Measurements from ENCODE around the gene NFIA. TPM values are rescaled to one million over a fixed set of nuclear protein-coding genes. Genes with fewer than 3 reads are reported as not detected.
"Not testable (repeated sequence)": the region's sequence is repeated elsewhere in the genome, so short reads cannot be mapped to it uniquely, and the experiment has no call there.

NFIA gene
- polyA plus RNA-seq, 3 donors: 3.9 to 25.9 (median 18.2) TPM

DNA sequence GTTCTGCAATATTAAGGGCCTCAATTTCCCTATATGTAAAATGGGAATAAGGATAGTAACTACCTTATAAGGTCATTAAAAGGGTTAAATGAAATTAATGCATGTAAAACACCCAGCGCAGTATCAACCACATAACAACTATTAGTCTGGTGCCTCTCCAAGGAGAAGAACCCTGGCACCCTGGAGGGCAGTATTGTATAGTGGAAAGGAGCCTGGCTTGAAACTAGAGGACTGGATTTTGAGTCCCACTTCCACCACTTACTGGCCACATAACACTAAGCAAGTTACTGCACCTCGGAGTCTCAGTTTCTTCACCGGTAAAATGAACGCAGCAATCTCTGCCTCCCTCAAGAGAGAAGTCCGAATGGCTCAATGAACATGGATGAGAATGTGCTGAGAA is 385.5 kb downstream of the NFIA start:
- not testable (repeated sequence) for H3K27ac ChIP-seq (ENCODE audit: low read depth, low read length)
- 94 to 98% (median 97%) methylated on average over 5 of the region's 5 CpGs for WGBS, 3 donors

- H3K27ac ChIP-seq (ENCODE audit: low read depth, low read length): no peak overlapping the region
- 79 to 83% (median 83%) methylated on average over 1 of the region's 1 CpG for WGBS, 3 donors
Measured at GRCh38 chr1:61469365-61469764, 387.0 kb downstream of the NFIA start.

DNA sequence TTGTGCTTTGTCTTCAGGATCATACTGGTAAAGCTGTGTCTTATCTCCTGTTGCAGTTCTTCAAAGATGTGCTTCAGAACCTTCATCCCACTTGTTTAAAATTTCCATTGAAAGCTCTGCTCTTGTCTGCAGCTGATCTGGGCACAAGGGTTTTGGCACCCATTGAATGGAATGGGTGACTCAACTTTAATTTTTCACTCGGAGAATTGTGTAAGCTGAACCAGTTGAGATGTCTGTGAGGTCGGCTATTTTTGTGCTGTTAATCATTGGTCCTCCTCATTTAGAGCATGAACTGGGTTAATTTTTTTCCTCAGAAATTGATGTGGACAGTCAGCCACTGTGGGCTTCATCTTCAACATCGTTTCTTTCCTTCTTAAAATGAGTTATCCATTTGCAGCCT is 390.5 kb downstream of the NFIA start:
- WGBS, 3 donors: 40 to 54% (median 47%) methylated on average over 3 of the region's 3 CpGs
- no peak overlapping the region for H3K27ac ChIP-seq (ENCODE audit: low read depth, low read length)

GRCh38 chr1:61474269-61474817 is 392.0 kb downstream of the NFIA start:
- 77 to 83% (median 83%) methylated on average over 4 of the region's 4 CpGs for WGBS, 3 donors
- H3K27ac ChIP-seq (ENCODE audit: low read depth, low read length): no peak overlapping the region

GRCh38 chr1:61474963-61475362 is 392.6 kb downstream of the NFIA start:
- WGBS, 3 donors: 53 to 89% (median 86%) methylated on average over 3 of the region's 3 CpGs
- H3K27ac ChIP-seq (ENCODE audit: low read depth, low read length): no peak overlapping the region

DNA sequence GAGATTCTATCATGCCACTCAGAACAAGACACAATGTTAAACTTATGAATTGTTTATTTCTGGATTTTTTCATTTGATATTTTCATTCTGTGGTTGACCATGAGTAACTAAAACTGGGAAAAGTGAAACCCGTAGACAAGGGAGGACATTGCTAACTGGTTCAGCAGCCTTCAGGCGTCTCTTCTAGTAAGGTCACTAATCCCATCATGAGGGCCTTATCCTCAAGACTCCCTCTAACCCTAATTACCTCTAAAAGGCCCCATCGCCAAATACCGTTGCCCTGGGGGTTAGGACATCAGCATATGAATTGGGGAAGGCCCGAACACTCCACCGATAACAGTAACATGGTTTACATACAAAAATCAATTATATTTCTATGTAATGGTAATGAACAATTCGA is 394.9 kb downstream of the NFIA start:
- 81 to 91% (median 88%) methylated on average over 7 of the region's 7 CpGs for WGBS, 3 donors
- no peak overlapping the region for H3K27ac ChIP-seq (ENCODE audit: low read depth, low read length)

DNA sequence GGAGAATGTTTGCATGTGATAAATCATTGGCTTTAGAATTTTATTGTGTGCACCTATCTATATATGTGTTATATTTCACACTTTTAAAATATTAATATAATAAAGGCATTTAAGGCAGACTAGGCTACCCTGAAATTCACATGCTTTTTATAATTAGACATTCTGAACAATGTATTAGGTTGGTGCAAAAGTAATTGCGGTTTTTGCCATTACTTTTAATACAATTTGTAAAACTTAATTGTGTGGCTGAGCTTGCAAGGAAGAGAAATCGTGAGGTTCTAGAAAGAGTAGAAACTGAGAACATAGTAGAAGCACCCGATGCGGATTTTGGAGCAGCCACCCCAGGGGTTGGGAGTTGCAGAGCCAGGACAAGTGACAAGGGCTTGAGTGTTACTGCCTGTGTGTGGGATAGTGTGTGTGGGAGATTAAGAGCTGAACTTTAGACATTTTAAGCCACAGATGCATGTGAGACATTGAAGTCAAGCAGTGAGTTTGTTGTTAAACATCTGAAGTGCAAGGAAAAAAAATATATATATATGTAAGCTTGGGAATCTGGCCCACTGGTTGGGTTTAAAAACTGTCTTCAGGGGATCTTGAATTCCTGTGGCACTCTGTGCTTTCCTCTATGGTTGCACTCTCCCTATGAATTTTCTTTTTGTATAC is 398.0 kb downstream of the NFIA start:
- no peak overlapping the region for H3K27ac ChIP-seq (ENCODE audit: low read depth, low read length)
- 82 to 84% (median 83%) methylated on average over 4 of the region's 4 CpGs for WGBS, 3 donors

DNA sequence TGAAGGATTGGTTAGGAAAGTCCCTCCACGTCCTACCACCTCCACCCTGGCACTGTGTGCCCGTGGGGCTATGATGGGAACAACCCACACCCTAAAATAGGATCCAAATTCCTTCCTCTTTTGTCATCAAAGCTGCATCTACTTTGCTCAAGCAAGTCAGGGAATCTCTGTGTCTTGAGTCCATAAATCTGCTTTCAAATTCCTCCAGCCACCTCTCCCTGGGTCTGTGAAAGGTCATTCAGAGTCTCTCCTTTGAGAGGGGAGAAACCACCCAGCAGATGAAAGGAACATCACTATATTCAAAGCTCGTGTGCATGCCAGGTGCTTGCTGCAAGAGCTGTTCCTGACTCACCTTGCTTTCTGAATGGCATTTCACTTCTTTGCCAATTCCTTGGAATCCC is 399.0 kb downstream of the NFIA start:
- 36 to 65% (median 47%) methylated on average over 3 of the region's 3 CpGs for WGBS, 3 donors
- no peak overlapping the region for H3K27ac ChIP-seq (ENCODE audit: low read depth, low read length)

GRCh38 chr1:61482170-61482734 is 399.9 kb downstream of the NFIA start:
- WGBS, 3 donors: 47 to 70% (median 66%) methylated on average over 7 of the region's 7 CpGs
- H3K27ac ChIP-seq (ENCODE audit: low read depth, low read length): no peak overlapping the region

GRCh38 chr1:61486783-61487536 is 404.6 kb downstream of the NFIA start:
- H3K27ac ChIP-seq (ENCODE audit: low read depth, low read length): no peak overlapping the region
- WGBS, 3 donors: 71 to 75% (median 73%) methylated on average over 4 of the region's 4 CpGs

- no peak overlapping the region for H3K27ac ChIP-seq (ENCODE audit: low read depth, low read length)
- 54 to 68% (median 60%) methylated on average over 6 of the region's 6 CpGs for whole genome bisulfite sequencing, 3 donors
Measured at GRCh38 chr1:61487801-61488200, 405.4 kb downstream of the NFIA start.

DNA sequence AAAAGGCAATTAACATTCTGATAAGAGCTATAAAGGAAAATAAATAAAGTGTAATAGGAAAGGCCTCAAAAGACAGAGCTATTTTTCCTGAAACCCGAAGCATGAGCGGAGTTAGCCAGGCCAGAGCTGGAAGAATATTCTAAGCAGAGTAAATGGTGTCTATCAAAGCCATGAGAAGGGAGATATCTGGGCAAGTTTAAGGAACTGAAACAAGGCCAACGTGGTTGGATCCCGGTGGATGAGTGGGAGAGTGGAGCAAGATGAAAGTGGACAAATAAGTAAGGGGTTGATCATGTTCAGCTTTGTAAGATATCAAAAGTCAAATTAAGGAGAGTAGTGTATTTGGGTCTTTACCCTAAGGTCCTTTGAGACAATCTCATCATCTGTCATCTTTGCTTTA is 408.6 kb downstream of the NFIA start:
- WGBS, 3 donors: 50 to 78% (median 70%) methylated on average over 4 of the region's 4 CpGs
- H3K27ac ChIP-seq (ENCODE audit: low read depth, low read length): no peak overlapping the region

DNA sequence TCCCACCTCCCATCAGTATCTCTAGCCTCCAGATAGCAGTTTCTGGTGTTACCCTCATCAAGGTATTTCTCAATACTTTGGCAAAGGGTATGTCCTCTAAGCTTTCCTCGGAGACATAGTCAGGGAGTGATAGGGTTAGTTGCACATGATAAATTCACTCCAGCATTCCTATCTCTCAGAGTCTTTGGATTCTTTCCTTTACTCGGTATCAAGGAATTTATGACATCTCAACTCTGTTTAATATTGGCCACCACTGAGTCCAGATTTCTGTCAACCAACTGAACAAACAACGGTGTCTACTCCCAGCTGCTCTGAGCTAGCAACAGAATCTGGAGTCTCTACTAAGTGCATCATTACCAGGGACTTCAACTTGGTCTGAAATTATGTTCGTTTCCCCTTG is 409.1 kb downstream of the NFIA start:
- WGBS, 3 donors: 53 to 66% (median 54%) methylated on average over 4 of the region's 4 CpGs
- H3K27ac ChIP-seq (ENCODE audit: low read depth, low read length): no peak overlapping the region

- H3K27ac ChIP-seq (ENCODE audit: low read depth, low read length): no peak overlapping the region
- 85 to 92% (median 91%) methylated on average over 3 of the region's 3 CpGs for WGBS, 3 donors
Measured at GRCh38 chr1:61494000-61494399, 411.6 kb downstream of the NFIA start.

GRCh38 chr1:61496501-61496900 is 414.1 kb downstream of the NFIA start:
- WGBS, 3 donors: 55 to 67% (median 65%) methylated on average over 4 of the region's 4 CpGs

DNA sequence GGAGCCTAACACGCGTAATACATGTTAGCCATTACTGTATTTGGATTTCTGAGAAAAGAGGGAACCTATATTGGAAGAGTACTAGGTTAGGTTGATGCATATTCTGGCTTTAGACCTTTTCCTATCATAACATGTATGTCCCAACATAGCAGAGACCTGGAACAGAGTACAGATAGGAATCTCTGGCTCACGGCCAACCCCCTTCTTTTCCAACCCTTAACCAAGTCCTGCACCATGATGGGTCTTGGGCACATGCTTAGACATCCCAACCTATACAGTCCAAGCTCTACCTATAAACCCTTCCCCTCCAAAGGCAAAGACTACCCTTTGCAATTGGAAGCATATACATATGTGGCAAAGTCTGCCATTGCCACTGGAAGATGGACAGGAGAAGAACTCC is 414.7 kb downstream of the NFIA start:
- WGBS, 3 donors: 90 to 94% (median 92%) methylated on average over 3 of the region's 3 CpGs
- no peak overlapping the region for H3K27ac ChIP-seq (ENCODE audit: low read depth, low read length)

More at GRCh38 chr1:61496501-61496900, 414.1 kb downstream of the NFIA start:
- no peak overlapping the region for H3K27ac ChIP-seq (ENCODE audit: low read depth, low read length)

DNA sequence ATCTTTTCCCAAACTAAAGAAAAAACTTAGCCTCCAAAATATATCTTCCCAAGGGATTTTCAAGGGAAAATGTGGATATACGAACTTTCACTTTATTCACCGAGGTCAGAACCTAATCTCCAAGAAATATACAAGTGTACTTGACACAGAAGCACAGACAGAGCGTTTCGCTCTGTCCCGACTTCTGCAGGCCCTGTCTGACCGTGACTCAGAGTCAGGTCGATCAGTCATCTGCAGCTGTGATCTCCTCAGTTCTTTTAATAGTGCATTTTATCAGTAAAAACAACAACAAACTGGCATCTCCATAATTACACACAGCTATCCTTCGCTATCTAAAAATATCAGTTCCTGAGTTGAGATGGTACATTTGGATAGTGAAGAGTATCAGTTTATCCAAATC is 416.0 kb downstream of the NFIA start:
- WGBS, 3 donors: 84 to 88% (median 85%) methylated on average over 8 of the region's 8 CpGs

DNA sequence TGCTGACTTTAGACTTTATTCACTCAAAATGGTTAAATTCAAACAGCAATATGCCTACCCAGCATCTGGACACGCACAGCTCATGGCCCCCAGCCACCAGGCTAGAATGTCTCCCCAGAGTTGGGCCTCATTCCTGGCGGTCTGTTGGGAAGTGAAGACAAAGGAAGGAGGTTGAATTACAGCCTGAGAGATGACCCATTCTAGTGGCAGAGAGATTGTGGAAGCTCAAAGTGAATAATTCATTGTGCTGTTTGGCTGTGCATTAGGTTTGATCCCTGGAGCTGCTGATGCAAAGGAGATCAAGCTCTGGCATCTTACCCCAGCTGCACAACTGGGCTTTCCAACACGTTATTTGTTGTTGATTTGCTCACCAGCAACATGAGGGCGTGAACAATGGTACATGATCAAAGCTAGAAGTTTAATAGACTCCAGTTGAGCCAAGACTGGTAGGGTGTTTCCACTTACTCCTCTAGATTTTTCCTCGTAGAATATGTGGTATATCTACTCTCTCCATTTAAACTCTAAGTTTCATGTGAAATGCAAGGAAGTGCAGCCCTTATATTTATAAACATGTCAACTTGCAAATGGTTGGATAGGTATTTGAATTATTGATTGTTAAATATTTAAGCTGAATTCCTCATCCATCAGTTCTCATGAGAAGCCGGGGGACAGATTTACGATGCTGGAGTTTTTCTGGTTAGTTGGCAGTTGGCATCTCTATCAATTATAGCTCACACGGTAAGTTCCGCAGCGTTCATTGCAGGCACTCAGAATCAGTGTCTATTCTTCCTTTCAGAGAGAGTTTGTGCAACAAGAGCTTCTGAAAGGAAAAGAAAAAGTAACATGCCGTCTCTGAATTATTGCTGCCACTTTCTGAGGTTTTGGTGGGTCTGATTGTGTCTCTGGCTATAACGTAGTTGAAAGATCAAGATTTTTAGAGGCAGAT is 419.9 kb downstream of the NFIA start:
- 56 to 65% (median 57%) methylated on average over 12 of the region's 12 CpGs for WGBS, 3 donors

More for the DNA sequence above, 416.0 kb downstream of the NFIA start:
- no peak overlapping the region for H3K27ac ChIP-seq (ENCODE audit: low read depth, low read length)

More for the DNA sequence above, 419.9 kb downstream of the NFIA start:
- no peak overlapping the region for H3K27ac ChIP-seq (ENCODE audit: low read depth, low read length)

Data from adipose tissue (tissue), 3 donors.